CD14-positive monocyte (primary cell): ENCODE measurements around the gene PLXNA1. TPM values are rescaled to one million over a fixed set of nuclear protein-coding genes. Genes with fewer than 3 reads are reported as not detected.

Experiments
- DNase-seq, 3 donors: peaks; one replicate each; pipeline ENCODE4 v3.0.0-alpha.2; 2011 to 2022
- H2AFZ ChIP-seq: 2 replicates; pipeline ENCODE4 v1.6.0; 2012; ENCODE audit warnings: mild to moderate bottlenecking, low read depth, low read length, inconsistent platforms; ENCODE audit not compliant: insufficient read depth, poor library complexity, severe bottlenecking
- H3K27ac ChIP-seq, 2 donors: 1 replicate in 1 of 2; 2 replicates in 1 of 2; pipeline ENCODE4 v1.5.1; 2012 to 2013; ENCODE audit warnings: low read length in 2 of 2, control low read depth in 1 of 2, inconsistent platforms in 1 of 2, low read depth in 1 of 2, mild to moderate bottlenecking in 1 of 2
- H3K27me3 ChIP-seq, 2 donors: one replicate each; pipeline versions ENCODE4 v1.6.0 to v1.6.1; 2011 to 2013; ENCODE audit warnings: low read length in 2 of 2; ENCODE audit not compliant: control insufficient read depth in 2 of 2, insufficient read depth in 2 of 2
- H3K36me3 ChIP-seq, 2 donors: replicated peaks in 1 of 2; 1 replicate in 1 of 2; 2 replicates in 1 of 2; pipeline versions ENCODE4 v1.5.1 to v1.6.1; 2012 to 2013; ENCODE audit warnings: low read length in 2 of 2, control low read depth in 1 of 2, inconsistent platforms in 1 of 2, mild to moderate bottlenecking in 1 of 2; ENCODE audit not compliant: insufficient read depth in 2 of 2, control insufficient read depth in 1 of 2
- H3K4me1 ChIP-seq, 2 donors: 1 replicate in 1 of 2; 2 replicates in 1 of 2; pipeline versions ENCODE4 v1.5.1 to v1.6.1; 2012 to 2013; ENCODE audit warnings: low read length in 2 of 2, control low read depth in 1 of 2, inconsistent platforms in 1 of 2, mild to moderate bottlenecking in 1 of 2, moderate library complexity in 1 of 2; ENCODE audit not compliant: insufficient read depth in 2 of 2, control insufficient read depth in 1 of 2
- H3K4me2 ChIP-seq: replicated peaks from 2 replicates; pipeline ENCODE3; 2012; ENCODE audit warnings: low read length, moderate library complexity, mild to moderate bottlenecking; ENCODE audit not compliant: poor library complexity, severe bottlenecking; ENCODE audit errors: extremely low read depth
- H3K4me3 ChIP-seq, 3 experiments: fragments of 200-600 bp in 1 of 3; sonication (generic) in 1 of 3; replicated peaks in 1 of 3; 1 replicate in 2 of 3; 2 replicates in 1 of 3; pipeline ENCODE4 v1.5.1; 2011 to 2013; ENCODE audit warnings: low read length in 3 of 3, mild to moderate bottlenecking in 3 of 3, control low read depth in 2 of 3, low read depth in 2 of 3, inconsistent platforms in 1 of 3, moderate library complexity in 1 of 3
- H3K79me2 ChIP-seq: 2 replicates; pipeline ENCODE4 v1.6.0; 2012; ENCODE audit warnings: mild to moderate bottlenecking, control low read depth, inconsistent platforms, low read length, moderate library complexity; ENCODE audit not compliant: insufficient read depth
- H3K9ac ChIP-seq: 2 replicates; pipeline ENCODE4 v1.6.0; 2017; ENCODE audit warnings: low read length, mild to moderate bottlenecking; ENCODE audit not compliant: insufficient read depth, poor library complexity, severe bottlenecking
- H3K9me3 ChIP-seq, 2 donors: replicated peaks in 1 of 2; 1 replicate in 1 of 2; 2 replicates in 1 of 2; pipeline versions ENCODE4 v1.5.1 to v1.6.1; 2012 to 2013; ENCODE audit warnings: low read length in 2 of 2, control low read depth in 1 of 2; ENCODE audit not compliant: control insufficient read depth in 1 of 2, insufficient read depth in 1 of 2
- H4K20me1 ChIP-seq: 2 replicates; pipeline ENCODE4 v1.6.0; 2012; ENCODE audit warnings: mild to moderate bottlenecking, low read length, control low read depth, moderate library complexity; ENCODE audit not compliant: insufficient read depth
- H3K27ac Mint-ChIP-seq, 7 donors: one replicate each; pipeline ENCODE4 v1.8.0; 2020; ENCODE audit warnings: mild to moderate bottlenecking in 7 of 7, mixed read lengths in 7 of 7, moderate library complexity in 6 of 7, inconsistent platforms in 2 of 7
- H3K27me3 Mint-ChIP-seq, 3 donors: one replicate each; pipeline ENCODE4 v1.8.0; 2021 to 2022; ENCODE audit warnings: low read depth in 3 of 3, mild to moderate bottlenecking in 3 of 3, mixed read lengths in 3 of 3, moderate library complexity in 3 of 3, inconsistent platforms in 1 of 3
- H3K36me3 Mint-ChIP-seq, 2 donors: one replicate each; pipeline ENCODE4 v1.8.0; 2020; ENCODE audit warnings: mixed read lengths in 2 of 2, inconsistent platforms in 1 of 2, mild to moderate bottlenecking in 1 of 2
- H3K4me1 Mint-ChIP-seq: one replicate; pipeline ENCODE4 v1.8.0; 2020; ENCODE audit warnings: mild to moderate bottlenecking, mixed read lengths
- H3K4me3 Mint-ChIP-seq, 2 donors: one replicate each; pipeline ENCODE4 v1.8.0; 2020; ENCODE audit warnings: mild to moderate bottlenecking in 2 of 2, mixed read lengths in 2 of 2, moderate library complexity in 1 of 2
- H3K9me3 Mint-ChIP-seq, 7 donors: one replicate each; pipeline ENCODE4 v1.8.0; 2020 to 2022; ENCODE audit warnings: mixed read lengths in 7 of 7, mild to moderate bottlenecking in 6 of 7, moderate library complexity in 6 of 7, inconsistent platforms in 2 of 7
- WGBS: methylation state at CpG from one replicate; pipeline ENCODE4 v1.1.5; 2013; ENCODE audit warnings: missing lambda C conversion rate; ENCODE audit not compliant: insufficient coverage; 5-methylcytosine and 5-hydroxymethylcytosine counted together
- intact Hi-C, 2 donors: fragments of 100-400 bp; cut with micrococcal nuclease; formaldehyde crosslinking; loops; one replicate each; pipeline versions ENCODE4 v1.15.0 to v1.15.1; 2023
- polyA plus RNA-seq, 3 donors: library from polyadenylated mRNA; depleted of rRNA in 1 of 3; unstranded in 2 of 3; stranded (reverse) in 1 of 3; fragments of 300-500 nt in 2 of 3; fragments of >200 nt in 1 of 3; fragmentation: Illumina TruSeq in 2 of 3; gene quantifications; 1 replicate in 2 of 3; 2 replicates in 1 of 3; pipeline ENCODE4 v1.2.3, GENCODE V29; 2012 to 2021
- TF ChIP-seq, protein P1 (sequence below): fragments of 200-600 bp; IDR thresholded peaks from one replicate; pipeline ENCODE4 v1.8.0; 2022; ENCODE audit warnings: antibody characterized with exemption, mild to moderate bottlenecking

The PLXNA1 gene
- polyA plus RNA-seq, 3 donors: 2.7 TPM; not detected in 2

DNA sequence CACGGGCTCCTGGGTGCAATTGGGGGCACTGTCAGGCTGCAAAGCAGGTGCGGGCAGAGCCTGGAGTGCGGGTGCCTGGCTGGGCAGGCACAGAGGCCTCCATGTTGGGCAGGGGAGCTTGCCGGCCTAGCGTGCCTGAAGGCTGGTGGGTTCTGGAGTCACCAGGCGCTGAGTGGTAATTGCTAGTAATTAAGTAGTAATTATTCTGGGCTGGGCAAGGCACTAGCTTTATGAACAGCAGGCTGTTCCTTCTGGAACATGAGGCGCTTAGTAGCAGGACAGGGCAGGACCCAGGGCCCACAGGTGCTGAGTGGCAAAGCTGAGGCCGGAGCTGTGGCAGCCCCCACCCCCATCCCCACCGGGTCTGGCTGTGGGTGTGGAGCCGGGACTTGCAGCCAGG is 25.3 kb downstream of the PLXNA1 start:
- Histone ChIP-seq H2AFZ (no peak overlapping the region), H4K20me1 (no peaks in the 10 kb centered on the region), H3K27ac (no peak overlapping the region), H3K4me1 (no peaks in the 10 kb centered on the region), H3K9ac (no peak overlapping the region), H3K79me2 (no peaks in the 10 kb centered on the region), H3K27me3 (no peaks in the 10 kb centered on the region), H3K36me3 (no peaks in the 10 kb centered on the region), H3K4me2 (no peak overlapping the region), H3K4me3 (no peak overlapping the region), H3K9me3 (no peaks in the 10 kb centered on the region)
- intact Hi-C loops: no loop called here
- Mint-ChIP-seq H3K27me3 (no peaks in the 10 kb centered on the region), H3K9me3 (no peaks in the 10 kb centered on the region), H3K4me1 (no peaks in the 10 kb centered on the region), H3K4me3 (no peak overlapping the region), H3K27ac (no peak overlapping the region), H3K36me3 (no peaks in the 10 kb centered on the region)
- no peak for DNase-seq
- WGBS: 84% methylated on average over 6 of the region's 10 CpGs
- TF ChIP-seq, protein P1, sequence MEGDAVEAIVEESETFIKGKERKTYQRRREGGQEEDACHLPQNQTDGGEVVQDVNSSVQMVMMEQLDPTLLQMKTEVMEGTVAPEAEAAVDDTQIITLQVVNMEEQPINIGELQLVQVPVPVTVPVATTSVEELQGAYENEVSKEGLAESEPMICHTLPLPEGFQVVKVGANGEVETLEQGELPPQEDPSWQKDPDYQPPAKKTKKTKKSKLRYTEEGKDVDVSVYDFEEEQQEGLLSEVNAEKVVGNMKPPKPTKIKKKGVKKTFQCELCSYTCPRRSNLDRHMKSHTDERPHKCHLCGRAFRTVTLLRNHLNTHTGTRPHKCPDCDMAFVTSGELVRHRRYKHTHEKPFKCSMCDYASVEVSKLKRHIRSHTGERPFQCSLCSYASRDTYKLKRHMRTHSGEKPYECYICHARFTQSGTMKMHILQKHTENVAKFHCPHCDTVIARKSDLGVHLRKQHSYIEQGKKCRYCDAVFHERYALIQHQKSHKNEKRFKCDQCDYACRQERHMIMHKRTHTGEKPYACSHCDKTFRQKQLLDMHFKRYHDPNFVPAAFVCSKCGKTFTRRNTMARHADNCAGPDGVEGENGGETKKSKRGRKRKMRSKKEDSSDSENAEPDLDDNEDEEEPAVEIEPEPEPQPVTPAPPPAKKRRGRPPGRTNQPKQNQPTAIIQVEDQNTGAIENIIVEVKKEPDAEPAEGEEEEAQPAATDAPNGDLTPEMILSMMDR: no peak

DNA sequence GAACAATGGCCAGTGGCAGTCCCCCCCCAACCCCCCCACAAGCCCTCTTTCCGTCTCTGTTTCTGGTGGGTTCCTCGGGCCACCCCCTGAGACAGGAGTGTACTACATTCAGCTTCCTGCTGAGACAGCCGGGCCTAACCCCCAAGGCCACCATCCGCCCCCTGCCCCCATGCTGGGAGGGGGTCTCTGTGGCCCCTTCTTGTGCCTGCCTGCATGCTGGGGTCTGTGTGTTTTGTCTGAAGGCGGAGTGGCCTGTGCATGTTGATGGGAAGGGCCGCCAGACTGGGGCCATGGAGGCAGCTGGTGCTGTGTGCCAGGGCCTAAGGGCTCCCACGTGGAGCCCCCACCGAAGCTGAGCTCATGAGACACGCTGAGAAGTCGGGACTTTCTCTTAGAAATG is 26.6 kb downstream of the PLXNA1 start:
- Histone ChIP-seq H3K27ac (no peak overlapping the region), H3K4me1 (no peaks in the 10 kb centered on the region), H3K36me3 (no peaks in the 10 kb centered on the region), H3K9me3 (no peaks in the 10 kb centered on the region), H2AFZ (no peak overlapping the region), H3K27me3 (no peaks in the 10 kb centered on the region), H3K4me2 (no peak overlapping the region), H3K79me2 (no peaks in the 10 kb centered on the region), H3K9ac (no peak overlapping the region), H4K20me1 (no peaks in the 10 kb centered on the region), H3K4me3 (no peak overlapping the region)
- no peak for DNase-seq
- Mint-ChIP-seq H3K27me3 (no peaks in the 10 kb centered on the region), H3K4me1 (no peaks in the 10 kb centered on the region), H3K4me3 (no peak overlapping the region), H3K27ac (no peak overlapping the region), H3K36me3 (no peaks in the 10 kb centered on the region), H3K9me3 (no peaks in the 10 kb centered on the region)
- TF ChIP-seq, protein P1: no peak
- WGBS: 90% methylated on average over 6 of the region's 10 CpGs
- intact Hi-C loops: no loop called here
